ENCODE results near the gene TTLL9.

- TF ChIP-seq TAF1 (IDR thresholded peaks at IDR 0.05; ENCODE audit: borderline replicate concordance, low read depth, low read length) (no peak), POLR2AphosphoS5 (IDR thresholded peaks at IDR 0.05; ENCODE audit: low read depth, low read length) (no peak), POLR2A (IDR thresholded peaks at IDR 0.05; ENCODE audit: low read depth, low read length) (no peak)
Measured at GRCh38 chr20:31822421-31823330, 47.8 kb upstream of the TTLL9 start.

Data from GM12892 (cell line).